Spleen (tissue), 7 donors: ENCODE measurements around the gene UCHL5.

Experiments
- POLR2A ChIP-seq, 3 donors: fragments of 450-650 bp; IDR thresholded peaks; one replicate each; pipeline ENCODE4 v1.5.1; 2017; ENCODE audit warnings: antibody characterized with exemption in 3 of 3, mild to moderate bottlenecking in 1 of 3
- TF ChIP-seq, protein P1 (sequence below), 11 experiments: fragments of 200-600 bp in 7 of 11; fragments of 450-650 bp in 4 of 11; sonication (generic) in 4 of 11; IDR thresholded peaks in 8 of 11; conservative IDR thresholded peaks in 3 of 11; 1 replicate in 7 of 11; 2 replicates in 4 of 11; pipeline versions ENCODE4 v1.4.0 to v1.8.0; 2016 to 2021; ENCODE audit warnings: antibody characterized with exemption in 11 of 11, inconsistent platforms in 4 of 11, mild to moderate bottlenecking in 1 of 11
- donor health status: DM: no; HTN: no; CAD: no; lungs with moderate emphysema.
- donor health status: DM: no; HTN: no; CAD: no.
- donor health status: DM: no; HTN: no; CAD: no.

DNA sequence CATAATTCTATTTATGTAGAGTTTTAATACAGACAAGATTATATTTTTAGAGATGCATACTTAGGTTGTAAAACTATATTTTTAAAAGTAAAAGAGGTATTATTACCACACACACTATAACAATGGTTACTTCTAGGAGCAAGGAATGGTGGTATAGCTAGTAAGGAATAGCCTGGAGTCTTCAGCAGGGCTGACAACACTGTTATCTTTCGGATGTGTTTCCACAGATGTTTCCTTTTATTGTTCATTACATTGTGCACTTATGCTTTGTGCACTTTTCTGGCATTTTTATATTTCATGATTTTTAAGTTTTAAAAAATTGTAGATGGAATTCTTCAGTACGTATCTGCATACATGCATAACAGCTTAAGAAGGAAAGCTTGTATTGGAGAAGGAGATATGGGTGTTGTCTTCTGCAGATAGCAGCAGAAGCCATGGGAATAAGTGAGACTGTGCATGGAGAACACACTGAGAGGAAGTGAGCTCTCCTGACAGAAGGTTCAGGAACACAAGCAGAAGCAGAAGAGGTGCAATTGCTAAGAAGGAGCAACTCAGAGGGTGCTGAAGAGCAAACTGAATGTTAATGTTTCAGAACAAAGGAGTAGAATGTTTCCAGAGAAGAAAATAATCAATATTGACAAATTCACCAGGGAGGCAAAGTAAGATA lies 91.8 kb downstream of the UCHL5 start:
- TF ChIP-seq, protein P1, sequence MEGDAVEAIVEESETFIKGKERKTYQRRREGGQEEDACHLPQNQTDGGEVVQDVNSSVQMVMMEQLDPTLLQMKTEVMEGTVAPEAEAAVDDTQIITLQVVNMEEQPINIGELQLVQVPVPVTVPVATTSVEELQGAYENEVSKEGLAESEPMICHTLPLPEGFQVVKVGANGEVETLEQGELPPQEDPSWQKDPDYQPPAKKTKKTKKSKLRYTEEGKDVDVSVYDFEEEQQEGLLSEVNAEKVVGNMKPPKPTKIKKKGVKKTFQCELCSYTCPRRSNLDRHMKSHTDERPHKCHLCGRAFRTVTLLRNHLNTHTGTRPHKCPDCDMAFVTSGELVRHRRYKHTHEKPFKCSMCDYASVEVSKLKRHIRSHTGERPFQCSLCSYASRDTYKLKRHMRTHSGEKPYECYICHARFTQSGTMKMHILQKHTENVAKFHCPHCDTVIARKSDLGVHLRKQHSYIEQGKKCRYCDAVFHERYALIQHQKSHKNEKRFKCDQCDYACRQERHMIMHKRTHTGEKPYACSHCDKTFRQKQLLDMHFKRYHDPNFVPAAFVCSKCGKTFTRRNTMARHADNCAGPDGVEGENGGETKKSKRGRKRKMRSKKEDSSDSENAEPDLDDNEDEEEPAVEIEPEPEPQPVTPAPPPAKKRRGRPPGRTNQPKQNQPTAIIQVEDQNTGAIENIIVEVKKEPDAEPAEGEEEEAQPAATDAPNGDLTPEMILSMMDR (IDR thresholded peaks at IDR 0.05 in 8 of 11, conservative IDR thresholded peaks at IDR 0.05 in 3 of 11), result no peak
- no peak for TF ChIP-seq POLR2A (IDR thresholded peaks at IDR 0.05)
